Muscle of arm (tissue), 14 donors: ENCODE data around the gene CHST2. TPM values are rescaled to one million over a fixed set of nuclear protein-coding genes. Genes with fewer than 3 reads are reported as not detected.
A peak's percentile ranks its signal among the peaks of the same experiment; 100 is the strongest.
"Not testable (repeated sequence)": the region's sequence is repeated elsewhere in the genome, so short reads cannot be mapped to it uniquely, and the experiment has no call there.

Experiments
- DNase-seq: peaks from one replicate; pipeline ENCODE4 v3.0.0-alpha.2; 2013
- long read RNA-seq, 11 donors: transcript quantifications; one replicate each; lab custom pipeline, GENCODE V29; 2026
- polyA plus RNA-seq, 12 donors: library from polyadenylated mRNA; unstranded; fragments of 120-200 nt; gene quantifications; one replicate each; pipeline ENCODE4 v1.2.1, GENCODE V29; 2013; ENCODE audit not compliant: insufficient read length in 12 of 12

The CHST2 gene, protein sequence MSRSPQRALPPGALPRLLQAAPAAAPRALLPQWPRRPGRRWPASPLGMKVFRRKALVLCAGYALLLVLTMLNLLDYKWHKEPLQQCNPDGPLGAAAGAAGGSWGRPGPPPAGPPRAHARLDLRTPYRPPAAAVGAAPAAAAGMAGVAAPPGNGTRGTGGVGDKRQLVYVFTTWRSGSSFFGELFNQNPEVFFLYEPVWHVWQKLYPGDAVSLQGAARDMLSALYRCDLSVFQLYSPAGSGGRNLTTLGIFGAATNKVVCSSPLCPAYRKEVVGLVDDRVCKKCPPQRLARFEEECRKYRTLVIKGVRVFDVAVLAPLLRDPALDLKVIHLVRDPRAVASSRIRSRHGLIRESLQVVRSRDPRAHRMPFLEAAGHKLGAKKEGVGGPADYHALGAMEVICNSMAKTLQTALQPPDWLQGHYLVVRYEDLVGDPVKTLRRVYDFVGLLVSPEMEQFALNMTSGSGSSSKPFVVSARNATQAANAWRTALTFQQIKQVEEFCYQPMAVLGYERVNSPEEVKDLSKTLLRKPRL
- polyA plus RNA-seq, result 10 to 100 TPM in 2 of 12 donors, 1 to 10 TPM in 9, not detected in 1; 2.3 to 14.3 (median 5.1) TPM
- long read RNA-seq, donor 1, full-length matches to known transcripts, result 4 of 4 reads
- long read RNA-seq, donor 1, partial matches to known transcripts, result 0 of 4 reads
- long read RNA-seq, donor 1, other reads (novel, unspliced or antisense), result 0 of 4 reads
- long read RNA-seq, donor 2, full-length matches to known transcripts, result 1 of 1 reads
- long read RNA-seq, donor 2, partial matches to known transcripts, result 0 of 1 reads
- long read RNA-seq, donor 2, other reads (novel, unspliced or antisense), result 0 of 1 reads
- long read RNA-seq, donor 3, full-length matches to known transcripts, result 1 of 1 reads
- long read RNA-seq, donor 3, partial matches to known transcripts, result 0 of 1 reads
- long read RNA-seq, donor 3, other reads (novel, unspliced or antisense), result 0 of 1 reads
- long read RNA-seq, donor 4, full-length matches to known transcripts, result 2 of 2 reads
- long read RNA-seq, donor 4, partial matches to known transcripts, result 0 of 2 reads
- long read RNA-seq, donor 4, other reads (novel, unspliced or antisense), result 0 of 2 reads
- long read RNA-seq, donor 5, full-length matches to known transcripts, result 4 of 4 reads
- long read RNA-seq, donor 5, partial matches to known transcripts, result 0 of 4 reads
- long read RNA-seq, donor 5, other reads (novel, unspliced or antisense), result 0 of 4 reads
- long read RNA-seq, donor 6, result 0 reads
- long read RNA-seq, donor 7, result 0 reads
- long read RNA-seq, donor 8, full-length matches to known transcripts, result 5 of 5 reads
- long read RNA-seq, donor 8, partial matches to known transcripts, result 0 of 5 reads
- long read RNA-seq, donor 8, other reads (novel, unspliced or antisense), result 0 of 5 reads
- long read RNA-seq, donor 9, full-length matches to known transcripts, result 5 of 13 reads
- long read RNA-seq, donor 9, partial matches to known transcripts, result 8 of 13 reads
- long read RNA-seq, donor 9, other reads (novel, unspliced or antisense), result 0 of 13 reads
- long read RNA-seq, donor 10, result 0 reads
- long read RNA-seq, donor 11, full-length matches to known transcripts, result 5 of 5 reads
- long read RNA-seq, donor 11, partial matches to known transcripts, result 0 of 5 reads
- long read RNA-seq, donor 11, other reads (novel, unspliced or antisense), result 0 of 5 reads

DNA sequence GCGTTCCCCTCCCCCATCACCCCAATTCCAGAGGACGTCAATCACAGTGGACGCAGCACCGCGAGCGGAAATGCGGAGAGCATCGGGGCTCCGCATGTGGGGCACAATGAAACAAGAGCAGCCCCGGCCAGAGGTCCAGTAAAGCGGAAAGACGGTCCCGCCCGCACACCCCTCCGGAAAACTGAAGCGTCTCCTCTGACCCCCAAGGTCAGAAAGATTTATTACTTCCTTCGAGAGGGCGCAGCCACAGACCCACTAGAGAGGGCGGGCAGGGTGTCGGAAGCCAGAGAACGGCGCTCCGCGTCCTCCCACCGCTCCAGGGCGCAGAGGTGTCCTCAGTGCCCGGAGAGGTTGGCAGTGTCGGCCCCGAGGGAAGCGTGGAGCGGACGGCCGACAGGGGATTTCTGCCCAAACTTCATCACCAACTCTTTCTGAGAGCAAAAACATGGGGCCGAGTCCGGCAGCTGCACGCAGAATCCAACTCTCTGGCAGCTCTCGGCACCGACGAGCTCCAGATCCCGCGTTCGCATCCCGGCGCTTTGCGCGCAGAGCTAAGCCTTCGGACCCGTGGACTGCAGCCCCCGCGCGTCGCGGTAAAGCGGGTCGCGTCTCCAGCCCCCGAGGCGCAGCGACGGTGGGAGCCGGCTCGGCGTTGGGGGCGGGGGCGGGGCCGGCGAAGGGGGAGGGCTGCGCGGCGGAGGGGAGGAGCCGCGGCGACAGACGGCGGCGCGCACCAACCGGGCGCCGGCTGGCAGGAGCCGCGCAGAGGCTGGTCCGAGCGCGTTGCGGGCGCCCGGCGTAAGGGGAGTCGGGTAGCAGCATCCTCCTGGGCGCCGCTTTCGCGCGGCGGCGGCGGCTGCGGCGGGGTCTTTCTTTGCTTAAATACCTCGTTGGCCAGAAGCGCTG, at the start of gene CHST2:
Gene CHST2, plus strand, starts transcription at position 763 of the 906 bp plus-strand sequence. CDS start 1,046 bp downstream, outside the sequence.
- DNase-seq, result peak; percentile 73

DNA sequence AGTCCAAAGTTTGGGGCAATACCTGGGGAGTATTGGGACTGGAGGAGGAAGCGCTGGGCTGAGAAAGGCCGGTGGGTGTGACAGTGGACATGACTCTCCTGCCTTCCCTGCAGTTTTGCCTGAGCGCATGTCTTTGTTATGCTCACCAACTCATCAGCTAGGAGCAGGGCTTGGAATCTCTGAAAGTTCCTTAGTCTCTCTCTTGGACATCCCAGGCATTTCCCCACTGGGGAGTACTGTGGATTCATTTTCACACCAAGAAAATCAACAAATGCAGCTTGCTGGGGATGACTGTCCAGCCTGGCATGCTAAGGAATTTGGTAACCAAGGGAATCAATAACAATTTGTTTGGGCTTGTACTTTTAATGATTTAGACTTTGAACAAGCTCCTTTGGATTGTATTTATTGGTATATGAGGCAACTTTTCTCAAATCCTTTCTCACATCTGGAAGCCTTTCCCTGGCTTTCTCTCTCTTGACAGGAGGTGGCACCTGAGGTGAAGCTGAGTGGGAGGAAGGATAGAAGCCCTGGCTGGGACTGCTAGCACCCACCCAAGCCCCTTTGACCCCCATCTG, 48.5 kb upstream of the CHST2 start:
- DNase-seq, result no peak

DNA sequence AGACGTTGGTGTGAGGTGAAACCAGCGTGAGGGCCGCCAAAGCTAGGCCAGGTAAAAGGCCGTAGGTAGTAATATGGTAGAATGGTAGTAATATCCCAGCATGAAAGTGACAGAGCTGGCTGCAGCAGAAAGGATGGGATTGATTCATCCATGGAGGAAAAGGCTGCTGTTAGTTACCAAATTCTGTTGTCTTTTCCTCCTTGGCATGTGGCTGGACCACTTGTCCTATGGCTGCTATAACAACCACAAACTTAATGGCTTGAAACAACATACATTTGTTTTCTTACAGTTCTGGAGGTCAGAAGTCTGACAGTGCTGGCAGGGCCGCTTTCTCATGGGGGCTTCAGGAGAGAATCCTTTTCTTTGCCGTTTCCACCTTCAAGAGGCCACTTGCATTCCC, 47.8 kb upstream of the CHST2 start:
- DNase-seq, result no peak

DNA sequence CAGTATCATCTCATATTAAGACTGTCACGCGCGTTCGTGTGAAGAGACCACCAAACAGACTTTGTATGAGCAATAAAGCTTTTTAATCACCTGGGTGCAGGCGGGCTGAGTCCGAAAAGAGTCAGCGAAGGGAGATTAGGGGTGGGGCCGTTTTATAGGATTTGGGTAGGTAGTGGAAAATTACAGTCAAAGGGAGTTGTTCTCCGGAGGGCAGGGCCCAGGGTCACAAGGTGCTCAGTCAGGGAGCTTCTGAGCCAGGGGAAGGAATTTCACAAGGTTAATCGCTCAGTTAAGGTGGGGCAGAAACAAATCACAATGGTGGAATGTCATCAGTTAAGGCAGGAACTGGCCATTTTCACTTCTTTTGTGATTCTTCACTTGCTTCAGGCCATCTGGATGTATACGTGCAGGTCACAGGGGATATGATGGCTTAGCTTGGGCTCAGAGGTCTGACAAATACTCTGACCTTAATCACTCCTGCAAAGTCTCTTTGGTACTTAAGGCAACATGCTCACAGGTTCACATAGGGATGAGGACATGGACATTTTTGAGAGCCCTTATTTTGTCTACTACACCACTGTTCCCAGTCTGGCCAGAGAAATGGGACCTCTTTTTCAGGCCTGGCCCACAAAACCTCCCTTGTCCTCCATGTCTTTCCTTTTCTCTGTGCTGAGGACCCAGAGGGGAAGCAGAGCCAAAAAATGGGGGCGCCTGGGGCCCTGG, 47.1 kb upstream of the CHST2 start:
- not testable (repeated sequence) for DNase-seq

DNA sequence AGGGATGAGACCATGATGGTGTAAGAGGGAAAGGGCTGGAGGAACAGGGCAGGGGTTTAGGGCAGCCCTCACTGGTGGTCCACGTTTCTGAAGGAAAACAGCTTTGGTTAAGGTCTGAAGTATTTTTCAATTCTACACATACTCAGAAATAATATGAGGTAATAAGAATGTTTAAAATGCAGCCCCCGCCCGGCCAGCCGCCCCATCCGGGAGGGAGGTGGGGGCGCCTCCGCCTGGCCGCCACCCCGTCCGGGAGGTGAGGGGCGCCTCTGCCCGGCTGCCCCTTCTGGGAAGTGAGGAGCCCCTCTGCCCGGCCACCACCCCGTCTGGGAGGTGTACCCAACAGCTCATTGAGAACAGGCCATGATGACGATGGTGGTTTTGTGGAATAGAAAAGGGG, 46.0 kb upstream of the CHST2 start:
- DNase-seq, result not testable (repeated sequence)

DNA sequence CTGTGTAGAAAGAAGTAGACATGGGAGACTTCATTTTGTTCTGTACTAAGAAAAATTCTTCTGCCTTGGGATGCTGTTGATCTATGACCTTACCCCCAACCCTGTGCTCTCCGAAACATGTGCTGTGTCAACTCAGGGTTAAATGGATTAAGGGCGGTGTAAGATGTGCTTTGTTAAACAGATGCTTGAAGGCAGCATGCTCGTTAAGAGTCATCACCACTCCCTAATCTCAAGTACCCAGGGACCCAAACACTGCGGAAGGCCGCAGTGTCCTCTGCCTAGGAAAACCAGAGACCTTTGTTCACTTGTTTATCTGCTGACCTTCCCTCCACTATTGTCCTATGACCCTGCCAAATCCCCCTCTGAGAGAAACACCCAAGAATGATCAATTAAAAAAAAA, 45.6 kb upstream of the CHST2 start:
- not testable (repeated sequence) for DNase-seq

DNA sequence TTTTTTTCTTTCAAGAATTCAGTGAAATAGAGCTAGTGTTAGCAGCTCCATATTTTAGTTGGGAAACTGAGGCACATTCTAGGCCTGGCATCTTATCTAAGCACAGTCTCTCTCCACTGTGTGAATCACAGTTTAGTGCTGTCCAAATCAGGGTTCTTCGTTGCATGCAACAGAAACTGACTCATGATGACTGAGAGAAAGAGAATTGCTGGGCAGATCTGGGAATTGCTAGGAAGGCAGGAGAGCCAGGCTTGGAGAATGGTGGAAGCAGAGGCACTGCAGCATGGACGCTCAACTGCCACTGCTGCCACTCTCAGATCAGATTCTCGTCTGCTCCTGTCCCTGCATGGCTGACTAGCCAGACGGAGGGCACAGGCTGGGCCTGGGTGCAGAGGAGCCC, 40.7 kb upstream of the CHST2 start:
- DNase-seq, result no peak

DNA sequence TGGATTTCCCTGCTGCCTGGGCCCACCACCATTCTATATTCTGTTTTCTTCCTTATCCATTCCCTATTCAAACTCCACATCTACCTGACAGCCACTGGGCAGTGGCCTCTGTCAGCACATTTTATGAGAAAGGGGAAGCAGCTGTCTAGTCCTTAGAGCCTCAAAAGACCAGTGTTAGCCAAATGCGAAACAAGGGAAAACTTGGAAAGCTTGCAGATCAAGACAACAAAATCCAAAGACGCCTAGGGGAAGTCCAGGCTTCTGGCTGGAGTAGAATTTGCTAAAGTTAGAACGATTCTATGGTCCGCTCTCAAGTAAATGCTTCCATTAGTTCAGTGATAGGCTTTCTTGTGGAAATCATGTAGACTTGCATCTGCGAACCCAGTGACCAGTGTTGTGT, 39.4 kb upstream of the CHST2 start:
- no peak for DNase-seq

DNA sequence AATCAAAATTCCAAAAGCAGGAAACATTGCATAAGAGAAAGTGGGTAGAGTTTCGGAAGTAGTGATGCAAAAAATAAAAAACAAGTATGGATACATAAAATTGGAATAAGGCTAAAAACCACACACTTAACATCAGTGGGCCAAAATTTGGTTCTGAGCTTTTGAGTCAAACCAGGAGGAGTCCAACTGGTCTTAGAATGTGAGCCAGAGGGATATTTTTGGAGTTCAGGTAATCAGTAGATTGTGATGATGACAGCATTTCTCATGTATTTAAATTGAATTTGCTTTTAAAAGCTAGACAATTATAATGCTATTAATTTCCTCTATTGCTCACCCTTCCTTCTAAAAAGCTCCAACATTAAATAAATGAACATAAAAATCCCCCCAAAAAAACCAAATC, 38.2 kb upstream of the CHST2 start:
- no peak for DNase-seq

DNA sequence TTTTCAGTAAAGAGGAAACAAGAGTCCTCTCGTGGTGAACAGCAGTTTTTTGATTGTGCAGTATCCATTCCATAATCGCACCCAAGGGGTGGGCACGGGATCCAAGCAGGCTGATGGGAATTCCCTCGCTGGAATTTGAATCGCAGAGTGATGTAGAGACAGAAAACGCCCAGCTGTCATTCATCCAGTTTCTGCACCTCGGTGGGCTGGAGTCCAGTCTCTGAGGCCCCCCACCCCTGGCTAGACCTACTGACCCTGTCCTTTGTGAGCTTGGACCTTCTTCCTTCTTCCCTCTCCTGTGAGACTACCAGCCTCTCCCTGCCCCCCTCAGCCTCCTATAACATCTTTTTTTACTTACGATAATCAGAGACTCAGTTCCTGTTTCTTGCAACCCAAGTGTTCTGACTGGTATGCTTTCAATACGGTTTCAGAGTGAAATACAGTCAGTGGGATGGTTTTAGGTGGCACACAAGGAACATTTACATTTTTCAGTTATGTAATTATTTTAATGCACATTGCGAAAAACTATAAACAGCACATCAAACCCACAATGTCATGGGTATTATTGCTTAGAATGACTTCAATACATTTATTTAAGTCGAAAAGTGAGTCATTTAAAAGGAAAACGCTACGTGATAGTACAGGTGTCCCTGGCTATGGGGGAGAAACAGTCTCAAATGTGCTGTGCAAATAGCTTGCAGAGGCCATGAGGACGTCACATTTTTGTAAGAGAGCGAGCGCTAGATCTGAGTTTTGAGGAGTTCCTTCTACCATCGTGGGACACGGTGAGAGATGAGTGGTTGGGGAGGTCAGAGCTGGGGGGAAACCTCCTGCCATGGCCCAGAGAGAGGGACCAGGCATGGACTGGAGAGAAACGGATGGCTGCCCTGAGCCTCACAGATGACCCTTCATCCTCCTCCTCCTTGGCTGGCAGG, 37.5 kb upstream of the CHST2 start:
- no peak for DNase-seq

DNA sequence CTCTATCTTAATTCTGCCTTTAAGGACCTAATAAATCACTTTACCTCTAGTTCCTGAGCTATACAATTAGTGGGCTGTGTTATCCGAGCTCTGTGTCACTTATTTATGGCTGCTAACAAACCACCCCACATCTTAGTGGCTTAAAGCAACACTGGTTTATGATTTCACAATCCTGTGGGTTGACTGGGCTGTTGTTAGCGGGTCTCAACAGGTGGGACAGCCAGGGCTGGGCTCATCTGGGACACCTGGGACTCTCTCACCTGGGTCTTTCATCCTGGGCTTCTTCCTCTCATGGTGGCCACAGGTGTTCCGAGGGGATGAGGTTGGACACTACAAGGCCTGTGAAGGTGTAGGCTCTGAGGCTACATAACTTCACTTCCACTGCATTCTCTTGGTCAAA, 35.8 kb upstream of the CHST2 start:
- no peak for DNase-seq

DNA sequence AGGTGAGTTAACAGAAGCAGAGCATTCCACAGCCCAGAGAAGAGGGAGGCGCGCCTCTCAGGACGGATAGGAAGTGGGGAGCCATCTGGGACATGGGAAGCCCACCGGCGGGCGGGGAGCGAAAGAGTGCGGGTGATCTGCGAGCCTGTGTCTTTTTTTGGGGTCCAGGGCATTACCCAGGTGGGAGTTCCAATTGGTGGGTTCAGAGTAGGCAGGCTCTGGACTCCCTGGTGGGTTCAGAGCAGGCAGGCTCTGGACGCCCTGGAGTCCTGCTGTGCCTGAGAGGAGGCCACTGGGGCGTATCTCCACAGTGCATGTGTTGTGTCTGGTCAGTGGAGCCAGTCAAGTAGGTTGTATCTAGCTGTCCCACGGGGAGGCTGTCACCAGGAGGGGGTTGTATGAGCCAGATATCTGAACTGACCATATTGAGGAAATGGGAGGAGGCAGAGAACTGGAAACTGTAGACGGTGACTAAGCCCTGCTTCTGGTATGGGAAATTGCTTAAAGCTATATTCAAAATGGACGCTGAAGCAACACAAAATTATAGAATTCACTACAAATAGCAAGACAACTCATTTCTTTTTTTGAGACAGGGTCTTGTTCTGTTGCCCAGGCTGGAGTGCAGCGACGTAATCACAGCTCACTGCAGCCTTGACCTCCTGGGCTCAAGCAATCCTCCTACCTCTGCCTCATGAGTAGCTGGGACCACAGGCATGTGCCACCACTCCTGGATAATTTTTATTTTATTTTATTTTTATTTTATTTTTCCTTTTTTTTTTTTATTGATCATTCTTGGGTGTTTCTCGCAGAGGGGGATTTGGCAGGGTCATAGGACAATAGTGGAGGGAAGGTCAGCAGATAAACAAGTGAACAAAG, 34.5 kb upstream of the CHST2 start:
- no peak for DNase-seq

DNA sequence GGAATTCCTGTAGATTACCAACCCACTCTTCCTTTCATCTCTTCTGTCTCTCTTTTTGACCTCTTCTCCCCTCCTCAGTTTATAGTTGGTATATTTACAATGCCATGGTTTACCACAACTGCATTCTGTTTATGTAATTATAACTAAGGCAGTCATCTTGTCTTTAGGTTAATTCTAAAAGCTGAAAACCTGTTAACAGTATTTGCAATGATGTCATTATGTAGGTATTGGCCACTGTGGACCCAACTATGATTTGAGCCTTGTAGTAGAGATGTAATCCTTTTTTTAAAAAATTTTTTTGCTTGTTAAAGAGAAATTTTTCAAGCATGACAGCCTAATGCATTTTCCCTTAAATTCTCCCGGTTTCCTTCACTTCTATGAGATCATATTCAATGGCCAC, 30.7 kb upstream of the CHST2 start:
- DNase-seq, result no peak

DNA sequence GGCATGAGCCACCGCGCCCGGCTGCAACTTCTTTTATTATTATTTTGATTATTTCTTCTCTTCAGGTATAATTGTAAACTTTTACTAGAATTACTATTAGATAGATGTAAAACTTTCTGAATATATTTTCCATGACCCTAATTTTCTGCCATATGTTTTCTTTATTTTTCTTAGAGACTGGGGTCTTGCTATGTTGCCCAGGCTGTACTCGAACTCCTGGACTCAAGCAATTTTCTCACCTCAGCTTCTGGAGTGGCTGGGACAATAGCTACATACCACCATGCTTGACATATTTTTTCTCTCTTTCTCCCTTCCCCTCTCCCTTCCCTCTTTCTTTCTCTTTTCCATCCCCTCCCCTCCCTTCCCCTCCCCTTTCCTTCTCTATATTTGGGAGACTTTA, 29.6 kb upstream of the CHST2 start:
- no peak for DNase-seq

DNA sequence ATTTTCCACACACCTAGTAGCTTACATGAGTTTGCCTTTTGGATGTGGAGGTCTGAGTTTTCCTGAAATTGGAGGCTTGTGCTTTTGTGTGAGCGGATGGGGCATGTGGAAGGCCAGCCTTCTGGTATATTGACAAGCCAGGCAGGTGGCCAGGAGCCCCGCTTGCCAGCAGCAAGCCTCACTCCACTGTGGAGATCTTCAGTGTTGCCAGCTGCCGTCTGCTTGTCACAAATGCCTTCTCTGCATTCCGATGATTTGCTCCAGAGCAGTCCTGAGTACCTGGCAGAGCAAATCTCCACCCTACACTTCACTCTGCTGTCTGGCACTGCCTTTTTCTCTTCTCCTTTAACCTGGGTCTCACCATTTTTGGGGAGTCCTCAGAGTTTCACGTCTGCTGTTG, 29.1 kb upstream of the CHST2 start:
- DNase-seq, result peak; percentile 41

DNA sequence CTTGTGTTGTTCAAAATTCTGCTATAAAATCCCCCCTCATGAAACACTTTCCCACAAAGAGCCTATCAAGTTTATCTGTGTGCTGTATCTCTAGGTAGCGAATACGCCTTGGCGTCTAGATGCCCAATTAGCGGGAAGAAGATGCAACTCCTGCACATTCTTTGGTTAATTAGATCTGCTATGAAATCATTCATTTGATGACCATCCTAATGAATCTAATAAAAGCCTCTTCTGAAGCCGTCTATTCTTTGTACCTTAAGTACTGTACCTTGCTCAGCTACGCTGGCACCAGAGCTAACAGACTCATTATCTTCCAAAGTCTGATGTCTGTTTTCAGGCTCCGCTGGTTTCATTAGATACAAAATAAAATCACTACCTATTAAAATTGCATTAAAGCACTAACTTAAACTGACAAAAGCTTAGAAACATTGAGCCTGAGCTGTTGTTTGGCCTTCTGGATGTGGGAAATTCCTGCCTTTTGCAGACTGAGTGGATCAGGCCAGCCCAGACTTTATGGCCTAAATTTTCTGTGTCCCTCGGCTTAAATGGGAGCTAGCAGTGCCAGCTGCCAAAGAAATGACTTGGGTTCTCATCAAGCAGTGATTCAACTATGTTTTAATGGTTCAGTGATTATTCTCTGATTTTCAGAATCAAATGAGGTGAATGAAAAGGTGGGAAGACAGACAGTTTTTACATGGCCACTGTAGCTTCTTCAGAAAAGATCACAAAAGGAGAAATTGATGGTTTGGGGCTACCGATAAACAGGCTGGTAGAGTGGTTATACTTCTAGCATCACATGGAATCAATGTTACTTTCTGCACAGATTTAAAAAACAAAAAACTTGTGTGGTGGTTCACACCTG, 28.4 kb upstream of the CHST2 start:
- no peak for DNase-seq
